Stimulated activated CD8-positive, alpha-beta memory T cell treated with anti-CD3 and anti-CD28 coated beads, Interleukin-15, amount 100 ng/mL, for 48 hours (primary cell): ENCODE results near the gene SNX27.

ENCODE experiments used
- DNase-seq, 2 donors: peaks; one replicate each; pipeline ENCODE4 v3.0.0-alpha.2; 2020; ENCODE audit warnings: low read depth in 2 of 2

SNX27 gene

DNA sequence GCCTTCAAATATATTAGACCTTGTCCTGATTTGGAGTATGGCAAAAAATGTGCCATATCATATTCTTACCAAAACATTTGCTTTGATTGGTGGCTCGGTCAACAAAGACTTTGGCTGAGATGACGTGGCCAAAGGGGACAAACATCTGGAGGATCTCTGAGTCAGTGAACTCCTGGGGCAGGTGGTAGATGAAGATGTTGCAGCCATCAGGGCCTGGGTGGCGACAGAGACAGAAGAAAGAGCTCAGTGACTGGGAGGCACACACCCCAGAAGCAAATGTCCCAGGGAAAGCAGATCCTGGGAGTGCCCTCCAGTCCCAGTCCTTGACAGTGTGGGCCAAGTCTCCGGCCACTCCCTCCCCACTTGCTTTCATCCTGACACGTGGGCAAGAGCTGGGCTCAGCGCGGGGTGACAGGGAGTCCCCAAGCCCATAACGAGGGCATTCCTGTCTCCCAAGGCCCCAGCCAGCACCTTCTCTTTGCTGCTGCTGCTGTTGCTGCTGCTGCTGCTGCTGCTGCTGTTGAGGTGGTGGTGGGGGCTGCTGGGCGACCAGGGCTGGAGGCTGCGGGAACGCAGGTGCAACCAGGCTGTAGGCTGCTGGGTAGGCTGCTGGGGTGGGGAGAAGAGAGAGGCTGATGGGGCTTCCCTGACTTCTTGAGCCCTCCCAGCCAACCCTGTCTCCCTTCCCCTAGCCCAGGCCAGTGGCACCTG is 94.1 kb downstream of the SNX27 start:
- no peak for DNase-seq

GRCh38 chr1:151706464-151707415 is 94.9 kb downstream of the SNX27 start:
- no peak for DNase-seq

- DNase-seq, result no peak
Measured at GRCh38 chr1:151707541-151708065, 95.8 kb downstream of the SNX27 start.

DNA sequence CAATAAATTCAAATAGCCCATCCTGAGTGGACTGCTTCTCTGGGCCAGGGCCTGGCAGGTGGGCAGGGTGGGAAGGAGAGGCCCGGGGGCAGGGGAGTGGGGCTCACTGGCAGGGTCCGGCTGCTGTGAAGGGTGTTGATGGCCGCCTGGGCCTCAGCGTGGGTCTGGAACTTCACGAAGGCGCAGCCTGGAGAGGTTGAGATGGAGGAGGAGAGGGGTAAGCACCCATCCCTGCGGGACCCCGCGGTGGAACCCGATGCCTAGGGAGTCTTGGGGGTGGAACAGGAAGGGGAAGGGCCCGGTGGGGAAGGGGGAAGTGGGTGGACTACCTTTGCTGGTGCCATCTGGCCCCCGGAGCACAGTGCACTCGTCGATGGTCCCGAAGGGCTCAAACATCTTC is 97.0 kb downstream of the SNX27 start:
- DNase-seq, result no peak

DNA sequence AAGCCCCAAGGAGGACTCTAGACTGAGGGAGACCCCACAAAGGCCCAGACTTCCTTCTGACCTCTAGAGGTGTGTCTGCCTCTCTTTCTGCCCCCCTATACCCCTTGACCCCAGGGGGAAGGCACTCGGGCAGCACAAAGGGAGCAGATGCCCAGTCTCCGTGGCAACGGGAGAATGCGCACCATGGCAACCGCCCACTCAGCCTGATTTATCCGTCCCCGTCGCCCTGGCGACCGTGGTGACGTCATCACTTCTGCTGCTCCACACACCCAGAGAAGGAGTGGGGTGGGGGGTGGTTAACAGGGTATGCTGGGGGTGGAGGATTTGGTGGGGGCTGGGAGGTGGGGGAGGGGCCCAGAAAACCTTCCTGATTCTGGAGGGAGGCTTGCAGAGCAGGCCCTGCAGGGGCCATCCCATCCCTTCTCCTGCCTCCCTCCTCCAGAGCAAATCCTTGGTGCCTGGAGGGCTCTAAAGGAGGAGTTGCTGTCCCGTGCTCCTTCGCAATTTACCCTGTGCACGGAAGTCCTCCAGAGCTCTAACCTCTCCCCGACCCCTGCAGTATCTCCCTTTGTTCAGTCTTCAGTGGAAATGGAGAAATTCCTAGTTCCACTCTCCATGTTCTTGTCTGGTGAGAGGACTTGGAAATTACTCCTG is 98.5 kb downstream of the SNX27 start:
- peak; percentile 13 to 25 for DNase-seq

DNA sequence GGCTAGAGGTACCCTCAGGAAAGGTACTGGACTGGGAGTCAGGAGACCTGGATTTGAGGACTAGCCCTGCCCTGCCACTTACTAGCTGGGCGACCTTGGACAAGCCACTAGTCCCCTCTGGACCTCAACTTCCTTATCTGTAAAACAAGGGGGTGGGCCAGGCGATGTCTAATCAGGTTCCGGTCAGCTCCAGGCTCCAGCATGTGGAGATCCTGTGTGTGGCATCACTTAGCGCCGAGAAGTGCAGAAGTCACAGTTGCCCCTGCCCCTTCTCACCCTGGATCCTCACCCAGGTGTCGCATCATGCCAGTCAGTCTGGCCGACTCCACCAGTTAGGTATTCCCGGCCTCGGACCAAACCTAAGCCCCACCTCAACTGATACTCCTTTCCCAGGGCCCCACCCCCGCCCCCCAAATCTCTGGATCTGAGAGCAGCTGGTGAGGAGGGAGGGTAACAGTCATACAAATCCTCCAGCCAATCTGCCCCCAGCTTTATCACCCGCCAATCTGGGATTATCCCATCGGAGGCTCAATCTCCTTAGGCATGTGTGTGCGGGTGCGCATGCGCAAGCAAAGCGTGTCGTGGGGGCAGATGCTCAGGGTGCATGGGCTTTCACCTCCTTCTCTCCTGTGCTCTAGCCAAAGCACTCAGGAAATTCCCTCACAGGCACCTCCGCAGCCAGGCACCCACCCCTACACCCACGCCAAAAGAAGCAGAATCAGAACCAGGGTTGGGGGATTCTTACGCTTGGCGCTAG is 99.4 kb downstream of the SNX27 start:
- DNase-seq, result no peak

DNA sequence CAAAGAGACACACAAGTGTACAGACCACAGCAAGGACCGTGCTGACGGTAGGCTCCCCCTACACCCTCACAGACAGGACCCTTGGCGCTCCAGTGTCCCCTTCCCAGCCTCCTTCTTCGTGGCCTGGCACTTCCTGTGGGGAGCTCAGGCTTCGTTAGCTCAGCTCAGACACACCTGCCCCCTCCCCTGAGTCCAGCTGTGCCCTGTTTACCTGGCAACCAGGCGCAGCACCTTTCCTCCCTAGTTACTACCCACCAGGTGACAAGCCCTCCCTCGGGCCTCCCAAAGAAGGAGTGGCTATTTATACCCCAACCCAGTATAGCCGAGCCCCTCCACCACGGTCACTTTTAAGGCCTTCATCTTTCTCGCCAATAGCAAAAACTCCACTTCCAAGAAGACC is 100.1 kb downstream of the SNX27 start:
- no peak for DNase-seq

DNA sequence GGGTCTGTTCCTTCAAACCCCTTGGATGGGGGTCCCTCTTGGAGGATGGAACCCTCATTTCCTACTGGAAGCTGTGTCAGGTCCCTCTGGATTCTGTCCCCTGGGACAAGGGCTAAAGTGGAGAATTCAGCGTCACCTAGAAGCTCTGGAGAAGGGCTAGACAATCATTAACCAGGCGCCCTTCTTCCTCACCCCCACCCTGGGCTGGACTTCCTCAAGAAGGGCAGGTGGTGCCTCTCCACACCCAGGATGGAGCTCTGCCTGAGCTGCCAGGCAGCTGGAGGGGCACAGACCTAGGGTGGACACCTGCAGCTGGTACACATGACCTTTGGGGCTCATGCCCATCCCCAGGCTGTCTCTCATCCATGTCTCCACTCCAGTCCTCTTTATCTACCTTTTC is 101.2 kb downstream of the SNX27 start:
- no peak for DNase-seq

DNA sequence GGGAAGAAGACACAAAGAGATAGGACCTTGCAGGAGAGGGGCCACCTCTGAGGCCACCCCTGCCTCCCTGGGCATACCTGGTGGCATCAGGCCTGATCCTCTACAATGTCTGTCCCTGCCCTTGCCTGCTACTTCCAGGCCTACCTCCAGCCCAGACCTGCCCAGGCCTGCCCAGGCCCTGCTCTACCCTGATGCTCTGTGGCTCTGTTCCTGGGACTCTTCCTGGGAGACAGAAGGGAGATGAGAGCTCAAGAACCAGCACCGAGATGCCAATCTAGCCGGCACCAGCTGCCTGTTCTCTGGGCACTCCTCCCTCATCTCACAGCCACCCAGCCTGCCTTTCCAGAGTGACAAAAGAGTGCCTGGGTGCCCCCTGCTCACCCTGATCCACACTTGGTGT is 102.0 kb downstream of the SNX27 start:
- no peak for DNase-seq

- no peak for DNase-seq
Measured at GRCh38 chr1:151714820-151715725, 103.2 kb downstream of the SNX27 start.

GRCh38 chr1:151715726-151716404 is 104.0 kb downstream of the SNX27 start:
- DNase-seq, result no peak

- DNase-seq, result no peak
Measured at GRCh38 chr1:151716405-151716762, 104.5 kb downstream of the SNX27 start.

- no peak for DNase-seq
Measured at GRCh38 chr1:151716771-151717631, 105.2 kb downstream of the SNX27 start, which contains the start of gene CELF3. CELF3 (minus strand) TSS chr1:151716803; CDS start chr1:151716020, 783 bp downstream.

DNA sequence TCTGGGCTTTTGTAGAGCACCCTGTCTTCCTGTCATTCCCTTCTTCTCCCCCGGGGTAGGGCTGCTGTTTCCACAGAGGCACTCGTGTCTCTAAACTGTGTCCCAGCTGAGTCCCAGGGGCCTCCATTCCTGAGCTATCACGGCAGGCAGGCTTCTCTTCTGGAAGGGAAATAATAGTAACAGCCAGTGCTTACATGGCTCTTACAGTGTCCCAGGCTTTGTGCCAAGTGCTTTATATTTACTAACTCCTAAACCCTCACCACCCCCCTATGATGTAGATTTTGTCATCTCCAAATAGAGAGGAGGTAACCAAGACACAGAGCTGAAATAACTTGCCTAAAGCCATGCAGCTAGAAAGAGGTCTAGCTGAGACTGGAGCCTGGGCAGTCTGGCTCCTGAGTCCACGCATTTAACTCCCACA is 106.2 kb downstream of the SNX27 start:
- DNase-seq, result no peak

DNA sequence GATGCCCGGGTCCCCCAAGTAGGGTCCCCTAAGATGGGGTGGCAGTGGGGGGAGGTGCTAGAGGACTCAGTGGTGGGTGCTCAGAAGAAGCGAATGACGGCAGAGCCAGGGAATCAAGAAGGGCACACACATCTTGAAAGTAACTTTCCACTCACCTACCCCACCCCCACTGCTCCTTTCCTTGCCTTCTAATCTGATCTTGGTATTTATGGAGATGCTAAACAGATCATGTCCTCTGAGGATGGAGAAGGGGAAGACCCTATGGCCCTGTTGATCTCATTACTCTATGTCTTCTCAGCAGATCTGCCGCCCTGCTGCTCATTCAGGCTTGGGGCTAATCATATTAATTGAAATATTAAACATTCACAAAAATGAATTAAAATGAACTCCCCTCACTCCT is 106.8 kb downstream of the SNX27 start:
- DNase-seq, result no peak

- no peak for DNase-seq
Measured at GRCh38 chr1:151720125-151720524, 108.3 kb downstream of the SNX27 start.

GRCh38 chr1:151720554-151720953 is 108.7 kb downstream of the SNX27 start:
- DNase-seq, result no peak

GRCh38 chr1:151720974-151721787 is 109.3 kb downstream of the SNX27 start, which contains the start of gene RIIAD1:
RIIAD1 (plus strand) TSS chr1:151721522; CDS start chr1:151721537, 15 bp downstream.
- DNase-seq, result peak; percentile 17 to 32
